ENCODE data around the gene CENPL.

Gene CENPL

GRCh38 chr1:173868266-173869020 lies 43.8 kb upstream of the CENPL start, which contains the start of gene ZBTB37:
Gene ZBTB37, plus strand, starts transcription at chr1:173868380. Its CDS starts 1,846 bp downstream, at chr1:173870226.
- H3K27ac ChIP-seq = peak within 1 kb of the TSS; percentile 95
- ChIA-PET POLR2A (ENCODE audit: low non-redundant PET) (interaction anchor here (0.6 to 1.1 kb wide), 5 partner anchors 29 to 1336 kb away, joined by 3 to 4 read pairs (median 4); no protein-coding TSS in a partner anchor), CTCF (interaction anchor here (0.6 to 1.1 kb wide), 3 partner anchors 45 to 1311 kb away, joined by 3 to 5 read pairs (median 3); no protein-coding TSS in a partner anchor)
- TF ChIP-seq, protein P1, sequence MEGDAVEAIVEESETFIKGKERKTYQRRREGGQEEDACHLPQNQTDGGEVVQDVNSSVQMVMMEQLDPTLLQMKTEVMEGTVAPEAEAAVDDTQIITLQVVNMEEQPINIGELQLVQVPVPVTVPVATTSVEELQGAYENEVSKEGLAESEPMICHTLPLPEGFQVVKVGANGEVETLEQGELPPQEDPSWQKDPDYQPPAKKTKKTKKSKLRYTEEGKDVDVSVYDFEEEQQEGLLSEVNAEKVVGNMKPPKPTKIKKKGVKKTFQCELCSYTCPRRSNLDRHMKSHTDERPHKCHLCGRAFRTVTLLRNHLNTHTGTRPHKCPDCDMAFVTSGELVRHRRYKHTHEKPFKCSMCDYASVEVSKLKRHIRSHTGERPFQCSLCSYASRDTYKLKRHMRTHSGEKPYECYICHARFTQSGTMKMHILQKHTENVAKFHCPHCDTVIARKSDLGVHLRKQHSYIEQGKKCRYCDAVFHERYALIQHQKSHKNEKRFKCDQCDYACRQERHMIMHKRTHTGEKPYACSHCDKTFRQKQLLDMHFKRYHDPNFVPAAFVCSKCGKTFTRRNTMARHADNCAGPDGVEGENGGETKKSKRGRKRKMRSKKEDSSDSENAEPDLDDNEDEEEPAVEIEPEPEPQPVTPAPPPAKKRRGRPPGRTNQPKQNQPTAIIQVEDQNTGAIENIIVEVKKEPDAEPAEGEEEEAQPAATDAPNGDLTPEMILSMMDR (conservative IDR thresholded peaks at IDR 0.05; ENCODE audit: low read depth) = no peak
- peak; percentile 88 for DNase-seq (ENCODE audit: low spot score)

DNA sequence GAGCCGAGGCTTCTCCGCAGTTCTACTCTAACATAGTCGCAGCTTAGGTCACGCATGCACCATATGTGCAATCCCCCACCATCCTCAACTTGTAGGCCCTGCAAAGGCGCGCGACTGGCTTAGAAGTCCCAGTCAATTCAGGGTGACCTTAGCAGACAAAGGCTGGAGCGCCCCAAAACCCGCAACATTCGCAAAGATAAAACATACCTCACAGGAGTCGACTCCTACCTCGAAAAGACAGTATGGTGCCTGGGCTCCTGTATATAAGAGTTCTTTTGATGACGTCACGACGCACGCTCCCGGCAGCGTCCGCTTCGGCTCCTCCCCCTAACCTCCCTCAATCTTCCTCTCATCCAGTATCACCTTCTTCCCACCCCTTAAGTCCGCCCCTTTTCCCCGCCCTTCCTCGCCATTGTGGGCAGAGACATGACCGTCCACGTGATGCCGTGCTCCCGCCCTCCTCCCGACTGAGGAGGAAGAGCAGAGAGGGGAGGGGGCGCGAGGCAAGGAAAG lies 43.1 kb upstream of the CENPL start, which contains the start of gene GAS5:
Gene GAS5 (minus strand): TSS at position 237 of the 513 bp plus-strand sequence.
- ChIA-PET CTCF (interaction anchor here (0.7 kb wide), 1 partner anchor 1310 kb away, joined by 3 read pairs; no protein-coding TSS in a partner anchor), POLR2A (ENCODE audit: low non-redundant PET) (interaction anchor here (0.6 to 1.1 kb wide), 5 partner anchors 29 to 1335 kb away, joined by 3 to 4 read pairs (median 4); no protein-coding TSS in a partner anchor)
- peak within 1 kb of the TSS; percentile 95 for H3K27ac ChIP-seq
- TF ChIP-seq, protein P1 (conservative IDR thresholded peaks at IDR 0.05; ENCODE audit: low read depth) = no peak
- DNase-seq (ENCODE audit: low spot score) = peak; percentile 95

- TF ChIP-seq, protein P1 (conservative IDR thresholded peaks at IDR 0.05; ENCODE audit: low read depth) = no peak
- DNase-seq (ENCODE audit: low spot score) = no peak
- POLR2A ChIA-PET (ENCODE audit: low non-redundant PET) = interaction anchor here (0.6 kb wide), 1 partner anchor 39 kb away, joined by 4 read pairs; no protein-coding TSS in a partner anchor
- H3K27ac ChIP-seq = peak overlapping the region; percentile 95
- CTCF ChIA-PET = no interaction called here
Measured at GRCh38 chr1:173867141-173867752, 42.6 kb upstream of the CENPL start.

DNA sequence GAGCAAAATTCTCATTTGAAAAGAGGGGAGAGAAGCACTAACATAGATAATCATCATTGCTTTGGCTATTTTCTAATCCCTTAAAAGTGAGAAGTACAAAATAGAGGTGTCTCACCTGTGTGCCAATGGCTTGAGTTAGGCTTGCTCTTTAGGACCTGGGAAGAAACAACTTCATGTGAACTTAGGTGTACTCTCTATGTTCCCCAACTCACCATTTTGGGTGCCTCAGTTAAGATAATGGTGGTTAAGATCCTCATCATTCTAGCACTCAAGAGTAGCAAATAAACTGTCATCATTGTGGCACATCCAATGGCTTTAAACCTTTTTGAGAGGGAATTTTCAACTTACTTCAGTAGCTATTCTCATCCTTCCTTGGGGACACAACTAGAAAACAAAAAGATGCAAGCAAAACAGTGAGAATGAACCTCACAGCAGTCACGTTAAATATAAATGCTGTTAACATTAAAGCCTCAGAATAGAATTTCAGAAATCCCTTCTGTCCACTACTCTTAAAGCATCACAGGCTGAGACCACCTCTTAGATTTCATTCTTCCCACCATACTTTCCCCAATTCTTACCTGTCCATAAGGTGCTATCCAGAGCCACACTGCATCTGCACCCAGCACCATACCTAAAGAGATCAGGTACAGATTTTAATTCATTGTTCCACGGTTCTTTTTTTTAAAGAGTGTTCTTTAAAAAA lies 41.9 kb upstream of the CENPL start:
- TF ChIP-seq, protein P1 (conservative IDR thresholded peaks at IDR 0.05; ENCODE audit: low read depth) = no peak
- ChIA-PET POLR2A (ENCODE audit: low non-redundant PET) (no interaction called here), CTCF (no interaction called here)
- no peak for DNase-seq (ENCODE audit: low spot score)
- H3K27ac ChIP-seq = peak overlapping the region; percentile 95

DNA sequence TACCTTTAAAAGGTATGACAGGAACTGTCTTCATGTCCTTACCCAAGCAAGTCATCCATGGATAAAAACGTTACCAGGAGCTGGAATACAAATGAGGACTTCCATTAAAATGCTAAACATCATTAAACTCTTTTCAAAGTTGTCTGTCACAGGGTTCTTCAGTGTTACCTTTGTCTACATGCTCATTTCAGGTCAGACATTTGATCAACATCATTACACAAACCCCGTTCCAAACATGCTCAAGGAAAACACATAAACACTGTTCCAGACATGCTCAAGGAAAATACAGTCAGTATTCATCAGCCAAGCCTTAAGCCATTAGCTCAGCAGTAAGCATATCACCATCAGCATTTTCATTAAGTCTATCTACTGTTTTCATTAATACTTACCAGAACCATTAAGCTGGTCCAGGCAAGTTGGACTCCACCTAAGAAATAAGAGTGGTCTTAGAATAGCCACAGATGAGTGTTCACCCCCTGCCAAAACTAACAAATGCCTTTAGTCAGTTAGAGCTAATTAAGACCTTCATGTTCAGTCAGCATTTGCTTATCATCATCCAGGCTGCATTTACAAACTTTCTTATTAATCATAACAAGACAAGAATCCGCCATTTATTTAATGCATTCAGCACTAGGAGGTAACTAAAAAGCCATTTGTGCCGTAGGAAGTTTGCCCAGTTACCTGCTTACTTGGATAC lies 40.9 kb upstream of the CENPL start:
- no peak overlapping the region for H3K27ac ChIP-seq
- TF ChIP-seq, protein P1 (conservative IDR thresholded peaks at IDR 0.05; ENCODE audit: low read depth) = no peak
- POLR2A ChIA-PET (ENCODE audit: low non-redundant PET) = no interaction called here
- CTCF ChIA-PET = no interaction called here
- DNase-seq (ENCODE audit: low spot score) = no peak

All from RWPE1 (cell line).